Left cardiac atrium (tissue), 4 donors: ENCODE data around the gene LYPD6B. TPM values are rescaled to one million over a fixed set of nuclear protein-coding genes. Genes with fewer than 3 reads are reported as not detected.

Source experiments
- ATAC-seq, 2 donors: fragments of 200-7000 bp; cut with Tn5 transposase; one replicate each; pipeline ENCODE4 v1.9.1; 2020; ENCODE audit warnings: mild to moderate bottlenecking in 2 of 2, moderate library complexity in 2 of 2
- DNase-seq: peaks from one replicate; pipeline ENCODE4 v3.0.0-alpha.2; 2020
- intact Hi-C, 2 donors: fragments of 100-400 bp; cut with DNase I; formaldehyde crosslinking; loops; one replicate each; pipeline versions ENCODE4 v1.14.1 to v1.15.1; 2022 to 2023
- long read RNA-seq: library from polyadenylated mRNA; unstranded; transcript quantifications from one replicate; pipeline ENCODE4 v2.0.0, GENCODE V29; 2021
- total RNA-seq, 2 donors: library from RNA; stranded (reverse); fragmentation: NEBNext Ultra II Directional; extraction: Animal tissue kit (Norgen Biotek cat#: 25700); gene quantifications; one replicate each; pipeline ENCODE4 v1.2.1, GENCODE V29; 2021
- donor health status: DM: no; HTN: yes; CAD: no.
- donor health status: DM: no; HTN: yes; CAD: no; lungs with severe emphysema.
- donor health status: DM: yes; HTN: yes; CAD: no.
- donor health status: Dilated cardiomyopathy.

LYPD6B gene
- not detected for total RNA-seq
- long read RNA-seq, result 0 reads

- intact Hi-C loops, result no loop called here
- DNase-seq, result no peak
- ATAC-seq, result peak; percentile 59
These were observed at the start of gene LYPD6B for GRCh38 chr2:149038442-149039212. Gene LYPD6B (plus strand): TSS chr2:149038699. CDS start chr2:149130949, 92,250 bp downstream.

DNA sequence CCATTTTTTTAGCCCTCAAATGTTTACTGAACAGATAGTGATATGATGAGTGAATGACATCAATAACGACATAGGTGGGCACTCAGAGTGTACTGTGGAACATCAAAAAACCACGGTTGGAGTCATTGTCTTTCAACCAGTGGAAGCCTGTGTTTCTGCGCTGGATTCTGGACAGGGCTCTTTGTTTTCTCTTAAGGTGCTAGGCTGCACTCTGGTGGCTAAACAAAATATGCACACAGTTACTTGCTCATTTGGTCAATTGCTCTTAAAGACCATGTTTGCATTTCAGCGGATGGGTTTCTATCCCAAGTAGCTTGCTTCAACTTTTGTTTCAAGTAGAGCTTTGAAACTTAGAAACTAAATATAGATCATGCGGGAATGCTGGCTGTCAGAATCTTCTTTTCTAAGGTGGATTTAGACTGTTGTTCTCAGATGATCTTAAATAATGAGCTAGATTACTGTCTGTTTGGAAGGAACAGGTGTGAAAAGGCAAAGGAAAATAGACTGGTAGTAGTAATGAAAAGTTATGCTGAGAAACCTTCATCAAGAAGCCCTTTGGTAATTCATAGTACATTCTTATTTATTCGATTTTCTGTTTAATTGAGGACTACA lies 48.5 kb upstream of the LYPD6B start:
- DNase-seq (peak; percentile 40), ATAC-seq (peak; percentile 81 to 89)
- intact Hi-C loops, result loop anchor here (2.0 to 10.0 kb wide), 4 partner anchors 348 to 1055 kb away; partner anchors contain the start of gene EPC2 (in 1 of the 2)

DNA sequence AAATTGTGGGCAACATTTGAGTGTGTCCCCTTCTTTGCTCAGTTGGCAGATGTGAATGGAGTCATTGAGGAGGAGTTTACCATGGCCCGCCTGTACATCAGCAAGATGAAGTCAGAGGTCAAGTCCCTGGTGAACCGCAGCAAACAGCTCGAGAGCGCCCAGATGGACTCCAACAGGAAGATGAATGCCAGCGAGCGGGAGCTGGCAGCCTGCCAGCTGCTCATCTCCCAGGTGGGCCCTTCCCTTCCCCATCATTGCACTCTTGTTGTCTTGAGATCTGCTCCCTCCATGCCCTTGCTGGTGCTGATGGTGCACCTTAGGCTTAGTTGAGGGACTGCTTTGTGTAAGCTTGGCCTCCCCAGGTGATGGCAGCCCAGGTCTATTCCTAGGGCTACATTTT lies 47.5 kb upstream of the LYPD6B start:
- ATAC-seq (no peak), DNase-seq (no peak)
- intact Hi-C loops, result loop anchor here (2.0 to 10.0 kb wide), 4 partner anchors 349 to 1056 kb away; partner anchors contain the start of gene EPC2 (in 1 of the 2)

DNA sequence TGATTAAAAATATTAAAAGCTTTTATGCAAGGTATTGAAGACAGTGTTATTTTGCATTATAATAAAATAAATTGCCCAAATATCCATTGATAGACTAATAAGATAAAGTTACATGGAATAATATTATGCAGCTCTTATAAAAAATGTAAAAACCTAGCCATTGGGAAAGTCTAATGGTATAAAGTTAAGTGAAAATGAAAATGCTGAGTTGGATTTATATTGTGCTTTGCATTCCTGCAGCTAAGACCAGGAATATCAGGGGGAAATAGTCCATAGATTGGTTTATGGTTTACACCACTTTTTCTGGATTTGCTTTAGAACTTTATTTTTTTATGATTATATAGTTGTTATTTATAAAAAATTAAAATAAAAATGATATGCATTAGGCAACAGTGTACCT lies 46.1 kb upstream of the LYPD6B start:
- DNase-seq (no peak), ATAC-seq (no peak)
- intact Hi-C loops, result loop anchor here (5.0 to 10.0 kb wide), 3 partner anchors 350 to 1058 kb away; partner anchors contain the start of gene EPC2 (in 1 of the 2)

- DNase-seq (no peak), ATAC-seq (no peak)
- intact Hi-C loops, result loop anchor here (5.0 to 10.0 kb wide), 3 partner anchors 351 to 1059 kb away; partner anchors contain the start of gene EPC2 (in 1 of the 2)
These were observed 45.1 kb upstream of the LYPD6B start for GRCh38 chr2:148993351-148993750.

DNA sequence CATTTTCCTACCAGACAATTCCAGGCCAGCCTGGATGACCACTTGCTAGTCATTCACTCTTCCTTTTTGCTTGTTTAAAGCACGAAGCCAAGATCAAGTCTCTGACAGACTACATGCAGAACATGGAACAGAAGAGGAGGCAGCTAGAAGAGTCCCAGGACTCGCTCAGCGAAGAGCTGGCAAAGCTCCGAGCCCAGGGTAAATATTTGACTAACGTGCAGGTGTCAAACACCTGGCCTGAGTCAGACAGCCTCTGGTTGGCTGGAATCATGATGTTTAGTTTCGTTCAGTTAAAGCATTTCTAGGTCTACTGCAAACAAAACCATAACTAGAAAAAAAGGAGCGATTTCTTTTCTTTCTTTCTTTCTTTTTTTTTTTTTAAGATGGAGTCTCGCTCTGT lies 44.2 kb upstream of the LYPD6B start:
- DNase-seq, result no peak
- intact Hi-C loops, result loop anchor here (5.0 to 10.0 kb wide), 3 partner anchors 352 to 1060 kb away; partner anchors contain the start of gene EPC2 (in 1 of the 2)
- no peak for ATAC-seq

DNA sequence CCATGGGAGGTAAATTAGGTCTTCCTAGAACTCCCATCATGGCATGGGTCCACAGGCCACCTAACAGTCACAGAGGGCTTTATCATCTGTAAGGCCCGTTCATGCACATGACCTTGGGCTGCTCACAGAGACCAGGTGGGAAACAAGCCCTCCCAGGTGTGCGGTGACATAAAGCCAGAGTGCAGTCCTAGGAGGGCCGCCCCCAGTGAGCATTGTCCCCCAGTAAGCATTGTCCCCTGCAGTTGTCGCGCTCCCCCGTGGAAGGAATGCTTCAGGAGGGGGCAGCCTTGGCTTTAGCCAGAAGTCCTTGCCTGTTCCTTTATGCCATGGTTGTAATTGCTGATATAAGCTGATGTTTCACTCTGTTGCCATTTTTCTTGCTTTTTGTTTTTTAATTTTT lies 41.7 kb upstream of the LYPD6B start:
- intact Hi-C loops, result loop anchor here in 1 of 2 donors (10.0 kb wide), 1 partner anchor 1062 kb away; no protein-coding TSS in a partner anchor
- ATAC-seq (no peak), DNase-seq (no peak)

DNA sequence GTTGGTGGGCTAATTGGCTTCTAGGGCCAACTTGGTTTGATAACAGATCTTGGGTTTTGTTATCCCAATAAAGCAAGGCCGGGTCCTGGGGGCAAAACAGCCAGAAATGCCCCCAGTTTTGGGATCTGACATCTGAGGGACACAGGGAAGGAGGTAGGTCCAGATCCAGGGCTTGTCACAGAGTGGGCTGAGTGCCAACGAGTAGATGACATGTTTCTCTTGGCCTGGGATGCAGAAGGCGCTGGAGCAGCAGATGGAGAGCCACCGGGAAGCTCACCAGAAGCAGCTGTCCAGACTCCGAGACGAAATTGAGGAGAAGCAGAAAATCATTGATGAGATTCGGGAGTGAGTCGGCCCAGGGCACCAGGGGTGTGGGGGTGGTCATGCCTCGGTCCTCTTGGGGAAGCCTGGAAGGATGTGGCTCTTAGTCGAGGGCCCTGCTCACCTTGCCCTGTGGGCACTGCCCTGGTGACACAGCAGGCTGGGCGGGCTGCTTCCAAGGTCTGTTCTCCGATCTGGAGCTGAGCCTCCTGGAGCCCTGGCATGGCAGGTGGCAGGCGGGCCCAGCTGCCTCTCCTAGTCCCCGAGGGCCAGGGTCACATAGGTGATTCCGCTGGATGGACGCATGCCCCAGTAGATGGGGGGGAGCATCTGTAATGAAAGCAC lies 40.2 kb upstream of the LYPD6B start:
- no peak for DNase-seq
- ATAC-seq, result peak in 1 of 2 donors; percentile 14
- intact Hi-C loops, result loop anchor here in 1 of 2 donors (10.0 kb wide), 1 partner anchor 1063 kb away; no protein-coding TSS in a partner anchor

GRCh38 chr2:148998831-148999200 lies 39.7 kb upstream of the LYPD6B start:
- no peak for ATAC-seq

DNA sequence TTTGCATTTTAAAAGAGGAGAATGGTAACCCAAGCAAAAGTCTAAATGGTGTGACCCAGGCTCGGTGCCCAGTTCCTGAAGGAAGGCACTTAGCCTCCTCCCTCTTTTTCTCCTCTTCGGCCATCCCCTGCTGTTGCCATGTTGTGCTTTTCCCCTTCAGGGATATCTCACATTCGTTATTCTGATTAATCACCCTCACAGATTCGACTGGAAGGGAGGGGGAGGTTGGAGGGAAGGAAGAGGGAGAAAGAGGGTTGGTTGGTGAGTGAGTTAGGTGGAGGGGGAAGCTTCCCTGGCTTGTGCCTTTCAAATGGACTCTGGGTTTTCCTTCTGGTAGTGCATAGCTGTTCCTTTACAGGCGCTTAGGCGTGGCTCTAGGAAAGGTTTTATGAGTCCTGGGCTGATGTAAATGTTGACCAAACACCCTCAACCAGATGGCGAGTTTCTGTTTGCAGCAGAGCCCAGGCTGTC lies 39.0 kb upstream of the LYPD6B start:
- no peak for ATAC-seq
- intact Hi-C loops, result loop anchor here in 1 of 2 donors (10.0 kb wide), 1 partner anchor 1065 kb away; no protein-coding TSS in a partner anchor
- no peak for DNase-seq

More at GRCh38 chr2:148998831-148999200, 39.7 kb upstream of the LYPD6B start:
- intact Hi-C loops, result loop anchor here in 1 of 2 donors (10.0 kb wide), 1 partner anchor 1064 kb away; no protein-coding TSS in a partner anchor
- DNase-seq, result no peak

DNA sequence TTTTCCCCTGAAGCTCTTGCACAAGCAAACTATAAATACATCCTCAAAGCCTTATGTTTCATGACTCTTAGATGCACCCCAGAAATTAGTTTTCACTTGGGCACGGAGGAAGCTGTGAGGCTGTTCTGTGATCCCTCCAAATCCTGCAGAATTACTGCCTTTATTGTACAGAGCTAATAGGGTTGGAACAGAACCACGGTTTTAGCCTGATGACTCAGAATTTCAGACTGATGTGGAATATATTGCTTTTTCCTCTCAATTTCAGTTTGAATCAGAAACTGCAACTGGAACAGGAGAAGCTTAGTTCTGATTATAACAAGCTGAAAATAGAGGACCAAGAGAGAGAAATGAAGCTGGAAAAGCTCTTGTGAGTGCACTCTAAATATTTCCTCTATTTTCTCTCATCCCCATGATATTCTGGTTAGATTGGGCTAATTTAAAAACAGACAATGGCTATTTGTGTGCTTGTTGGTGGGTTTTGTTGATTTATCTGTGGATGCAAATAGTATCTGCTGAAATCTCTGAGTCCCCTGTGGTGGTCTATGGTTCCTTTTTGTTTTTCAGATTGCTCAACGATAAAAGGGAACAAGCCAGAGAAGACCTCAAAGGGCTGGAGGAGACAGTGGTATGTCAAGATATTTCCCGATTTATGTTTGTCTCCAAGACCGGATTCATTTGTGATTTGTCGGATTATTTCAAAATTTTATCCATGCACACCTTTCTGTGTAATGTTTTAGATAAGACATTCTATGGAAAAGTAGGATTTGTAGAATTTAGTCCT lies 38.2 kb upstream of the LYPD6B start:
- intact Hi-C loops, result no loop called here
- DNase-seq, result no peak
- ATAC-seq, result no peak

DNA sequence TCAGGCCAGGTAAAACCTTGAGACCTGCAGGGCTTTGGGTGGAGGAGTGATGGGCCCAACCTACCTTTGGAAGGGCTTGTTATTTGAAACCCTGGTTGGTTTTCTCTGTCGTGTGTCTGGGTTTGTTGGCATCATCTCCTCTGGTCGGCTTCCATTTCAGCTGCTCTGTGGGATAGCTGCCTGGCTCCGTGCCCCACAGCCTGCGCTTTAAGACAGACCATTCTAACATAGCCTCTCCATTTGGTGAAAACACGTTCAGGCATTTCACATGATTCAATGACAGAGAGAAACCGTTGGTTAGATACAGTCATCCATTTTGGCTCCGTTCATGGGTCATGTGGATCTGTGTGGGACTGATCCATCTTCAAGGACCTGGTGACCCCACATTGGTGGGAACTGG lies 37.0 kb upstream of the LYPD6B start:
- DNase-seq (no peak), ATAC-seq (no peak)
- intact Hi-C loops, result no loop called here

- ATAC-seq, result no peak
- intact Hi-C loops, result no loop called here
- no peak for DNase-seq
These were observed 36.1 kb upstream of the LYPD6B start for GRCh38 chr2:149002378-149002890.

GRCh38 chr2:149002891-149003740 lies 35.4 kb upstream of the LYPD6B start:
- DNase-seq (no peak), ATAC-seq (no peak)
- intact Hi-C loops, result no loop called here

GRCh38 chr2:149004836-149005235 lies 33.7 kb upstream of the LYPD6B start:
- DNase-seq, result no peak
- intact Hi-C loops, result no loop called here

GRCh38 chr2:149005471-149006077 lies 32.9 kb upstream of the LYPD6B start:
- DNase-seq (no peak), ATAC-seq (no peak)
- intact Hi-C loops, result no loop called here

More at GRCh38 chr2:149004836-149005235, 33.7 kb upstream of the LYPD6B start:
- no peak for ATAC-seq
